PC-9 (cell line): ENCODE results near the gene SEMA3B.

Source experiments
- EZH2 ChIP-seq: fragments of 200-600 bp; sonication (generic); IDR thresholded peaks from 2 replicates; pipeline ENCODE4 v1.8.0; 2017; ENCODE audit warnings: antibody characterized with exemption, low read depth
- TF ChIP-seq, protein P1 (sequence below): fragments of 200-600 bp; sonication (generic); conservative IDR thresholded peaks from 2 replicates; pipeline ENCODE4 v1.6.1; 2017; ENCODE audit warnings: mixed run types, antibody characterized with exemption, mild to moderate bottlenecking, moderate library complexity

DNA sequence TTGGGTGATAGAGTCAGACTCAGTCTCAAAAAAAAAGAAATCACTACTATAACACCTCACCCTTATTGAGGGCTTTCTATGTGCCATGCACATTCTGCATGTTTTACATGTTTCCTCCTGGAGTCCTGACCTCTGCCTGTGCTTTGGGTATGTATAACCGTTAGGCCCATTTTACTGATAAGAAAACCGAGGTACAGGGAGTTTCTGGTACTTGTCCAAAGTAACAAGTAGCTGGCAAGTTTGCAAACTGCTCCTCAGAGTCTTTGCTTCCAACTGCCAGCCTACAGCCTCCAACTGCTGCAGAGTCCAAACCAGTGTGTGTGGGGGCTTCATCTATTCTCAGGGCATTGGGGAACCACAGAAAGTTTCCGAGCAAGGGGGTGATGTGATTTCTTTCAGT, 36.6 kb upstream of the SEMA3B start:
- TF ChIP-seq, protein P1, sequence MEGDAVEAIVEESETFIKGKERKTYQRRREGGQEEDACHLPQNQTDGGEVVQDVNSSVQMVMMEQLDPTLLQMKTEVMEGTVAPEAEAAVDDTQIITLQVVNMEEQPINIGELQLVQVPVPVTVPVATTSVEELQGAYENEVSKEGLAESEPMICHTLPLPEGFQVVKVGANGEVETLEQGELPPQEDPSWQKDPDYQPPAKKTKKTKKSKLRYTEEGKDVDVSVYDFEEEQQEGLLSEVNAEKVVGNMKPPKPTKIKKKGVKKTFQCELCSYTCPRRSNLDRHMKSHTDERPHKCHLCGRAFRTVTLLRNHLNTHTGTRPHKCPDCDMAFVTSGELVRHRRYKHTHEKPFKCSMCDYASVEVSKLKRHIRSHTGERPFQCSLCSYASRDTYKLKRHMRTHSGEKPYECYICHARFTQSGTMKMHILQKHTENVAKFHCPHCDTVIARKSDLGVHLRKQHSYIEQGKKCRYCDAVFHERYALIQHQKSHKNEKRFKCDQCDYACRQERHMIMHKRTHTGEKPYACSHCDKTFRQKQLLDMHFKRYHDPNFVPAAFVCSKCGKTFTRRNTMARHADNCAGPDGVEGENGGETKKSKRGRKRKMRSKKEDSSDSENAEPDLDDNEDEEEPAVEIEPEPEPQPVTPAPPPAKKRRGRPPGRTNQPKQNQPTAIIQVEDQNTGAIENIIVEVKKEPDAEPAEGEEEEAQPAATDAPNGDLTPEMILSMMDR = no peak
- no peak for TF ChIP-seq EZH2
